Measurements from ENCODE around the gene AGBL1. TPM values are rescaled to one million over a fixed set of nuclear protein-coding genes. Genes with fewer than 3 reads are reported as not detected.

AGBL1 gene
- total RNA-seq, 1 experiment from 2014 or later: not detected

- no peaks in the 10 kb centered on the region for H3K9me3 Mint-ChIP-seq (ENCODE audit: unreplicated experiment)
- H3K9me3 ChIP-seq: no peaks in the 10 kb centered on the region
- H3K27me3 ChIP-seq (replicated peaks; ENCODE audit: control insufficient read depth, insufficient read depth, low read length): no peaks in the 10 kb centered on the region
- no peaks in the 10 kb centered on the region for H3K4me1 ChIP-seq
- H3K27me3 Mint-ChIP-seq (ENCODE audit: insufficient read depth, unreplicated experiment): no peaks in the 10 kb centered on the region
- no peak for TF ChIP-seq CTCF (IDR thresholded peaks at IDR 0.05; ENCODE audit: insufficient read depth in 1 of 2, low read depth in 1 of 2, low read length in 1 of 2, severe bottlenecking in 1 of 2, unreplicated experiment in 1 of 2)
- no peaks in the 10 kb centered on the region for H3K36me3 Mint-ChIP-seq (ENCODE audit: insufficient read depth, unreplicated experiment)
- no TSS peak for BruUV-seq (replicated peaks)
- H3K27ac Mint-ChIP-seq (ENCODE audit: unreplicated experiment): no peak overlapping the region
- no peaks in the 10 kb centered on the region for H3K36me3 ChIP-seq (ENCODE audit: control insufficient read depth, insufficient read depth, low read length)
- no peak for DNase-seq
- H3K4me3 ChIP-seq (ENCODE audit: low read depth, low read length): no peak overlapping the region
- no peak overlapping the region for H3K4me3 Mint-ChIP-seq (ENCODE audit: unreplicated experiment)
- ChIA-PET POLR2A (no interaction called here), CTCF (no interaction called here)
- intact Hi-C loops (cut with micrococcal nuclease; ENCODE audit: unreplicated experiment): no loop called here
- no peaks in the 10 kb centered on the region for H3K4me1 Mint-ChIP-seq (ENCODE audit: low read depth, unreplicated experiment)
These were observed 461.3 kb downstream of the AGBL1 start for GRCh38 chr15:86540840-86541467.

- H3K36me3 ChIP-seq (ENCODE audit: control insufficient read depth, insufficient read depth, low read length): no peaks in the 10 kb centered on the region
- H3K9me3 ChIP-seq: no peaks in the 10 kb centered on the region
- TF ChIP-seq CTCF (IDR thresholded peaks at IDR 0.05; ENCODE audit: insufficient read depth in 1 of 2, low read depth in 1 of 2, low read length in 1 of 2, severe bottlenecking in 1 of 2, unreplicated experiment in 1 of 2): no peak
- Mint-ChIP-seq H3K36me3 (ENCODE audit: insufficient read depth, unreplicated experiment) (no peaks in the 10 kb centered on the region), H3K4me1 (ENCODE audit: low read depth, unreplicated experiment) (no peaks in the 10 kb centered on the region), H3K27ac (ENCODE audit: unreplicated experiment) (no peak overlapping the region), H3K27me3 (ENCODE audit: insufficient read depth, unreplicated experiment) (no peaks in the 10 kb centered on the region), H3K4me3 (ENCODE audit: unreplicated experiment) (no peak overlapping the region), H3K9me3 (ENCODE audit: unreplicated experiment) (no peaks in the 10 kb centered on the region)
- no TSS peak for BruUV-seq (replicated peaks)
- H3K27me3 ChIP-seq (replicated peaks; ENCODE audit: control insufficient read depth, insufficient read depth, low read length): no peaks in the 10 kb centered on the region
- ChIA-PET POLR2A (no interaction called here), CTCF (no interaction called here)
- H3K4me1 ChIP-seq: no peaks in the 10 kb centered on the region
- intact Hi-C loops (cut with micrococcal nuclease; ENCODE audit: unreplicated experiment): no loop called here
- H3K4me3 ChIP-seq (ENCODE audit: low read depth, low read length): no peak overlapping the region
- no peak for DNase-seq
These were observed 461.9 kb downstream of the AGBL1 start for GRCh38 chr15:86541540-86541939.

- Mint-ChIP-seq H3K4me1 (ENCODE audit: low read depth, unreplicated experiment) (no peaks in the 10 kb centered on the region), H3K4me3 (ENCODE audit: unreplicated experiment) (no peak overlapping the region), H3K9me3 (ENCODE audit: unreplicated experiment) (no peaks in the 10 kb centered on the region), H3K27ac (ENCODE audit: unreplicated experiment) (no peak overlapping the region), H3K27me3 (ENCODE audit: insufficient read depth, unreplicated experiment) (no peaks in the 10 kb centered on the region), H3K36me3 (ENCODE audit: insufficient read depth, unreplicated experiment) (no peaks in the 10 kb centered on the region)
- no TSS peak for BruUV-seq (replicated peaks)
- POLR2A ChIA-PET: no interaction called here
- intact Hi-C loops (cut with micrococcal nuclease; ENCODE audit: unreplicated experiment): no loop called here
- no peak overlapping the region for H3K4me3 ChIP-seq (ENCODE audit: low read depth, low read length)
- no peaks in the 10 kb centered on the region for H3K27me3 ChIP-seq (replicated peaks; ENCODE audit: control insufficient read depth, insufficient read depth, low read length)
- no peaks in the 10 kb centered on the region for H3K36me3 ChIP-seq (ENCODE audit: control insufficient read depth, insufficient read depth, low read length)
- CTCF ChIA-PET: no interaction called here
- DNase-seq: no peak
- H3K4me1 ChIP-seq: no peaks in the 10 kb centered on the region
- TF ChIP-seq CTCF (IDR thresholded peaks at IDR 0.05; ENCODE audit: insufficient read depth in 1 of 2, low read depth in 1 of 2, low read length in 1 of 2, severe bottlenecking in 1 of 2, unreplicated experiment in 1 of 2): no peak
- no peaks in the 10 kb centered on the region for H3K9me3 ChIP-seq
These were observed 470.4 kb downstream of the AGBL1 start for GRCh38 chr15:86550075-86550474.
